Erythroblast (primary cell): ENCODE measurements around the gene GPATCH4.

Source experiments
- GATA1 ChIP-seq: IDR thresholded peaks from 2 replicates; pipeline ENCODE4 v1.6.1; 2011; ENCODE audit warnings: low read depth, mild to moderate bottlenecking, control low read depth, low read length, moderate library complexity
- POLR2A ChIP-seq: IDR thresholded peaks from 2 replicates; pipeline ENCODE4 v1.6.1; 2011; ENCODE audit warnings: mild to moderate bottlenecking, low read length

DNA sequence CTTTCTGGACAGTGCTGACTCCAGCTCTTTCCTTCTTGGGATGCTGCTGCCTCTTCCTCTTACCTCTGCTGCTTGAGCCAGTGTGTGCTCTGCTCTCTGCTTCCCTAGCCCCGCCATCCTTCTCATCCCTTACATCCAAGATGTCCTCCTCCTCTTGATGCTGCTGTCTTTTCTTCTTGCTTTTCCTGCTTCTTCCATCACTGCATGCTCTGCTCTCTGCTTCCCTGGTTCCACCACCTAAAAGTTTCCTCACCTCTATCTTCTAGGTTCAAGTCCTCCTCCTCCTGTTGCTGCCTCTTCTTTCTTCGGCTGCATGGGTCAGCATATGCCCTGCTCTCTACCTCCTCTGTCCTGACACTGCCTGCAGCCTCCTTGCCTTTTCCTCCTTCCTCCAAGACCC, 6.3 kb downstream of the GPATCH4 start:
- TF ChIP-seq POLR2A (no peak), GATA1 (no peak)
